Putamen (tissue), 1 donor: Measurements from ENCODE around the gene PSAP.

Experiments
- DNase-seq: peaks from one replicate; pipeline ENCODE4 v3.0.0-alpha.2; 2016; ENCODE audit warnings: low spot score

PSAP gene

GRCh38 chr10:71807557-71808510 lies 43.2 kb downstream of the PSAP start:
- no peak for DNase-seq

- DNase-seq, result no peak
Measured at GRCh38 chr10:71806704-71807556, 44.1 kb downstream of the PSAP start.

GRCh38 chr10:71805776-71806703 lies 45.0 kb downstream of the PSAP start:
- no peak for DNase-seq

GRCh38 chr10:71804077-71804476 lies 47.0 kb downstream of the PSAP start:
- DNase-seq, result peak; percentile 57

- no peak for DNase-seq
Measured at GRCh38 chr10:71802715-71803488, 48.1 kb downstream of the PSAP start.

GRCh38 chr10:71802235-71802634 lies 48.8 kb downstream of the PSAP start:
- no peak for DNase-seq

GRCh38 chr10:71801361-71801760 lies 49.7 kb downstream of the PSAP start:
- DNase-seq, result no peak

- no peak for DNase-seq
Measured at GRCh38 chr10:71799608-71800453, 51.2 kb downstream of the PSAP start.

- no peak for DNase-seq
Measured at GRCh38 chr10:71799112-71799511, 51.9 kb downstream of the PSAP start.

GRCh38 chr10:71798308-71798624 lies 52.8 kb downstream of the PSAP start:
- DNase-seq, result no peak

- no peak for DNase-seq
Measured at GRCh38 chr10:71797533-71798307, 53.3 kb downstream of the PSAP start.

GRCh38 chr10:71796749-71797405 lies 54.2 kb downstream of the PSAP start:
- DNase-seq, result no peak

- DNase-seq, result no peak
Measured at GRCh38 chr10:71795248-71795647, 55.8 kb downstream of the PSAP start.

GRCh38 chr10:71790749-71791440 lies 60.2 kb downstream of the PSAP start:
- DNase-seq, result no peak

- DNase-seq, result no peak
Measured at GRCh38 chr10:71789871-71790270, 61.2 kb downstream of the PSAP start.

- DNase-seq, result no peak
Measured at GRCh38 chr10:71788954-71789353, 62.1 kb downstream of the PSAP start.

- DNase-seq, result no peak
Measured at GRCh38 chr10:71784679-71785272, 66.3 kb downstream of the PSAP start.
